T-helper 2 cell (primary cell): Measurements from ENCODE around the gene NONO.
"Not testable (repeated sequence)": the region's sequence is repeated elsewhere in the genome, so short reads cannot be mapped to it uniquely, and the experiment has no call there.

Experiments used
- DNase-seq, 5 experiments: peaks; one replicate each; pipeline versions ENCODE4 v3.0.0 to v3.0.0-alpha.2; 2012 to 2022

The NONO gene

GRCh38 chrX:71285929-71286328, 2.5 kb downstream of the NONO start:
- DNase-seq: no peak

GRCh38 chrX:71291381-71291780, 7.9 kb downstream of the NONO start:
- DNase-seq: no peak

- DNase-seq: no peak
Measured at GRCh38 chrX:71292669-71293365, 9.4 kb downstream of the NONO start.

- DNase-seq: no peak
Measured at GRCh38 chrX:71296806-71297205, 13.4 kb downstream of the NONO start.

GRCh38 chrX:71298119-71298518, 14.7 kb downstream of the NONO start:
- DNase-seq: no peak

GRCh38 chrX:71300064-71300463, 16.6 kb downstream of the NONO start:
- DNase-seq: not testable (repeated sequence)

- DNase-seq: not testable (repeated sequence)
Measured at GRCh38 chrX:71300495-71300894, 17.1 kb downstream of the NONO start.

GRCh38 chrX:71301195-71301924, 17.9 kb downstream of the NONO start, which contains the start of gene ITGB1BP2:
Gene ITGB1BP2, plus strand, starts transcription at chrX:71301750. Its CDS starts 57 bp downstream, at chrX:71301807.
- DNase-seq: no peak

GRCh38 chrX:71302461-71303213, 19.2 kb downstream of the NONO start:
- no peak for DNase-seq

- no peak for DNase-seq
Measured at GRCh38 chrX:71304561-71304960, 21.1 kb downstream of the NONO start.

GRCh38 chrX:71315917-71316316, 32.5 kb downstream of the NONO start:
- DNase-seq: no peak

- not testable (repeated sequence) for DNase-seq
Measured at GRCh38 chrX:71316959-71317358, 33.5 kb downstream of the NONO start.

GRCh38 chrX:71320126-71320525, 36.7 kb downstream of the NONO start:
- no peak for DNase-seq

- no peak for DNase-seq
Measured at GRCh38 chrX:71321731-71322130, 38.3 kb downstream of the NONO start.

- DNase-seq: not testable (repeated sequence)
Measured at GRCh38 chrX:71324452-71324851, 41.0 kb downstream of the NONO start.

- no peak for DNase-seq
Measured at GRCh38 chrX:71326394-71326793, 43.0 kb downstream of the NONO start.

GRCh38 chrX:71349151-71349665, 65.8 kb downstream of the NONO start:
- not testable (repeated sequence) for DNase-seq

- DNase-seq: not testable (repeated sequence)
Measured at GRCh38 chrX:71349867-71350266, 66.4 kb downstream of the NONO start.
